ENCODE data around the gene CDKAL1. TPM values are rescaled to one million over a fixed set of nuclear protein-coding genes. Genes with fewer than 3 reads are reported as not detected.

The CDKAL1 gene
- total RNA-seq, 1 donor from 2014 or later, result 24.8 TPM

DNA sequence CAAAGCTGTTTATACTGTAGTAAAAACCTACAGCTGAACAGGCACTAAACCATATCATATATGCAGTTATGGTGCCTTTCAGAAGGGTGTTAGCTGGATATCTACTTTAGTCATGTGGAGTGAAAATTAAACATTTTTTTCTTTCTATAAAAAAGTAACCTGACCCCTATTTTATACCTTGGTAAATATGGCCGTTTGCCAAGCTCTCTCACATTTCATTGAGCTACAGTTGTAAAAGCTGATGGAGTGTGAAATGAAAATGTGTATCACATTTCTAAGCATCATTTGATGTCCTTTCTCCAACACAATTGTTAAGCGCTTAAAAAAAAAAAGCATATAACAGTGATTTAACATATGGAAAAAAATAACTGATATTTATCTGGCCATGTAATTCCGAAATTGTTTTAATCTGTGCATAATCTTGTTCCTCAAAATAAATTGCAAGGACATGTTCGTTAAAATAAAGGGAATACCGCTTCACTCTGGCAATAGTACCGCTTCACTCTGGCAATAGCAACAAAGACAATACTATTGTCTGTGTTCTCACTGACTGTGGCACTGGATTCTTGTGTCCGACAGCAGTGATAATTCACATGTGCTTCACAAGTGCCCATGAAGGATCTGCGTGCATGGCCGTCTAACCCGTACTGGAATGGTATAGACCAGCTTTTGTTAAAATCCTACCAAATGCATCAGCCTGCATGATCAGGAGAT, 667.5 kb downstream of the CDKAL1 start:
- no peak for DNase-seq
- H3K4me3 Mint-ChIP-seq (ENCODE audit: unreplicated experiment), result peak overlapping the region; percentile 9
- peaks cover 48% of the 10 kb centered on the region for H3K4me1 Mint-ChIP-seq (ENCODE audit: low read depth, unreplicated experiment)
- H3K27me3 Mint-ChIP-seq (ENCODE audit: unreplicated experiment), result peaks cover 2% of the 10 kb centered on the region
- peaks cover 4% of the 10 kb centered on the region for H3K36me3 Mint-ChIP-seq (ENCODE audit: unreplicated experiment)
- peak overlapping the region; percentile 80 for H3K27ac Mint-ChIP-seq (ENCODE audit: unreplicated experiment)
- H3K9me3 Mint-ChIP-seq (ENCODE audit: unreplicated experiment), result peaks cover 4% of the 10 kb centered on the region
- no peak for TF ChIP-seq CTCF (IDR thresholded peaks at IDR 0.05; ENCODE audit: partially characterized antibody, unreplicated experiment)

- Mint-ChIP-seq H3K27me3 (ENCODE audit: unreplicated experiment) (peaks cover 2% of the 10 kb centered on the region), H3K9me3 (ENCODE audit: unreplicated experiment) (peaks cover 4% of the 10 kb centered on the region), H3K36me3 (ENCODE audit: unreplicated experiment) (peaks cover 4% of the 10 kb centered on the region), H3K4me1 (ENCODE audit: low read depth, unreplicated experiment) (peaks cover 45% of the 10 kb centered on the region), H3K4me3 (ENCODE audit: unreplicated experiment) (peak overlapping the region; percentile 4), H3K27ac (ENCODE audit: unreplicated experiment) (no peak overlapping the region)
- DNase-seq, result no peak
- no peak for TF ChIP-seq CTCF (IDR thresholded peaks at IDR 0.05; ENCODE audit: partially characterized antibody, unreplicated experiment)
Observed at GRCh38 chr6:21202521-21202920, 668.3 kb downstream of the CDKAL1 start.

DNA sequence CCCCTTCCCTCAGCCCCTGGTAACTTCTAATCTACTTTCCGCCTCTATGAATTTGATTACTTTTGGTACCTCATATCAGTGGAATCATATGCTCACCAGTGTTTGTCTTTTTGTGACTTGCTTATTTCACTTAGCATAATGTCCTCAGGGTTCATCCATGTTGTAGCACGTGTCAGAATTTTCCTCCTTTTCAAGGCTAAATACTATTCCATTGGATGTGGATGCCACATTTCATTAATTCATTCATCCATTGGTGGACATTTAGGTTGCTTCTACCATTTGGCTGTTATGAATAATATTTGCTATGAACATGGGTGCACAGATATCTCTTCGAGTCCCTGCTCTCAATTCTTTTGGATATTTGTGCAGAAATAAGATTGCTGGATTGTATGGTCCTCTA, 670.7 kb downstream of the CDKAL1 start:
- H3K4me3 Mint-ChIP-seq (ENCODE audit: unreplicated experiment), result no peak overlapping the region
- TF ChIP-seq CTCF (IDR thresholded peaks at IDR 0.05; ENCODE audit: partially characterized antibody, unreplicated experiment), result no peak
- DNase-seq, result no peak
- peaks cover 4% of the 10 kb centered on the region for H3K36me3 Mint-ChIP-seq (ENCODE audit: unreplicated experiment)
- H3K9me3 Mint-ChIP-seq (ENCODE audit: unreplicated experiment), result peaks cover 4% of the 10 kb centered on the region
- no peak overlapping the region for H3K27ac Mint-ChIP-seq (ENCODE audit: unreplicated experiment)
- H3K27me3 Mint-ChIP-seq (ENCODE audit: unreplicated experiment), result no peaks in the 10 kb centered on the region
- peaks cover 27% of the 10 kb centered on the region for H3K4me1 Mint-ChIP-seq (ENCODE audit: low read depth, unreplicated experiment)

DNA sequence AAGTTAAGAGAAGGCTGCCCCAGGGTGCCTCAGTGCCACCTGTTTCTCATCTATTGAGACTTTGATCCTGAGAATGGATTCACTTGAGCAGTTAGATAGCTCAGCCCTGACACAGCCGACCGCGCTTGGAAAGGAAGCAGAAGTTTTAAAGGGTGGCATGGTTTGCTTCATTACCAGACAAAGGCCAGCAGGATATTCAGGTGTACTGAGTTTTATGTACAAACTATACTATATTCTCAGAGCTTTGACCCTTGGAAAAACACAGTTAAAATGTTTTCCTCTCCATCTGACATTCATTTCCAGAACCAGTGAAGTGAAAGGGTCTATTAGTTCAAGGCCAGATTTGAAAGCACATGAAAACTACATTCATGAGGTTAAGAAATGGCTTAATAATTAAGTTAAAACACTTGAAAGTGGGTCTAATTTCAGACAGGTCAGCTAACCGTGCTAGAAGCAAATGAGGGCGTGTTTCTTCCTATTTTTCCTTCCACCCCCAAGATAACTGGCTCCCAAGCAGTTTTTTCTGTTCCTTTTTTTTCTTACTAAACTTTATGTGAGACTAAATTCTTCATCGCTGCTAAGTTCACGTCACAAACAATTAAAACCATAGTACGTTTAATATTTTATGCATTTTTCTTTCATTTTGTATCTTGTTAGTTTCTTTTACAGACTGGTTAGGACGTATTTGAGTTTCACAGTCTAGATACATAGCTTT, 674.0 kb downstream of the CDKAL1 start:
- no peak overlapping the region for H3K27ac Mint-ChIP-seq (ENCODE audit: unreplicated experiment)
- H3K4me3 Mint-ChIP-seq (ENCODE audit: unreplicated experiment), result no peak overlapping the region
- no peaks in the 10 kb centered on the region for H3K27me3 Mint-ChIP-seq (ENCODE audit: unreplicated experiment)
- DNase-seq, result no peak
- H3K36me3 Mint-ChIP-seq (ENCODE audit: unreplicated experiment), result peaks cover 10% of the 10 kb centered on the region
- H3K4me1 Mint-ChIP-seq (ENCODE audit: low read depth, unreplicated experiment), result peaks cover 2% of the 10 kb centered on the region
- peaks cover 4% of the 10 kb centered on the region for H3K9me3 Mint-ChIP-seq (ENCODE audit: unreplicated experiment)
- TF ChIP-seq CTCF (IDR thresholded peaks at IDR 0.05; ENCODE audit: partially characterized antibody, unreplicated experiment), result no peak

GRCh38 chr6:21208796-21209186, 674.5 kb downstream of the CDKAL1 start:
- Mint-ChIP-seq H3K27ac (ENCODE audit: unreplicated experiment) (no peak overlapping the region), H3K9me3 (ENCODE audit: unreplicated experiment) (peaks cover 4% of the 10 kb centered on the region), H3K4me1 (ENCODE audit: low read depth, unreplicated experiment) (peaks cover 2% of the 10 kb centered on the region), H3K4me3 (ENCODE audit: unreplicated experiment) (no peak overlapping the region), H3K27me3 (ENCODE audit: unreplicated experiment) (no peaks in the 10 kb centered on the region), H3K36me3 (ENCODE audit: unreplicated experiment) (peaks cover 10% of the 10 kb centered on the region)
- TF ChIP-seq CTCF (IDR thresholded peaks at IDR 0.05; ENCODE audit: partially characterized antibody, unreplicated experiment), result no peak
- DNase-seq, result no peak

All from glutamatergic neuron (in vitro differentiated cells).